Measurements from ENCODE around the gene AGGF1. TPM values are rescaled to one million over a fixed set of nuclear protein-coding genes. Genes with fewer than 3 reads are reported as not detected.

Gene AGGF1
- total RNA-seq, 1 donor: 25.7 TPM

DNA sequence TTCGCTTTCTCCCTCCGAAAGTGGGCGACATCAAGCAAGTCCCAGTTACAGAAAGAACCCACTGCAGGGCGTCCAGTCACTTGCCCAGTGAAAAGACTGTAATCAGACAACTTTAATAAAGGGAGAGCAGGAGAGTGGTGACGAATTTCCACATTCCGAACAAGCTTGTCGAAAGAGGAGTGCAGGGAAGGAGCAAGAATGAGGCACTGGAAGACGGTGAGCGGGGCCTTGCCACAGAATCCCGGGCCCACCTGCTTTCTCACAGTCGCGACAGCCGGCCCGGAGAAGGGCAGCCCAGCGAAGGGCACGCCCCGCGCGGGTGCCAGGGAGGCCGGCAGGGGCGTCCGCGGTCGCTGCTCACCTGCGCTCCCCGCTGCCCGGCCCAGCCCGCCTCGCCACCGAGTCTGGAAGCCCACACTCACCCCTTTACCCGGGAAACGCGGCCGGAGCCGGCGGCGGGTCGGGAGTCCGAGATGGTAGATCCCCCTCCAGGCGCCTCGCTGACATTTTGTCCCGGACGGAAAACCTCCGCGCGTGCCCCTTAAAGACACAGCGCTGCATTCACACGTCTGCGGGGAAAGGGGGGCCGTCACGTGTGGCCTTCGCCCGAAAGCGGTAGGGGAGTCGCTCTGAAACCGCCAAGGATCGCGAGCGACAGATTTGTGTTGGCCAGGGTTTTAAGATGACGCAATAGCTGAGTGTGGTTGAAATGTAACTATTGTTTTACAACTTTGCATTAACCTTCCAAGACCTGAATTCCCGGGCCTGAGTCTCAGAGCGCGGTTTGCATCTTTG is 56.7 kb downstream of the AGGF1 start, which contains the start of gene ZBED3:
TSS of gene ZBED3 (minus strand) at position 597 of the 795 bp plus-strand sequence. CDS start 9,407 bp downstream, outside the sequence.
- Histone ChIP-seq H3K4me3 (ENCODE audit: insufficient read depth, low read length) (peak within 1 kb of the TSS; percentile 87), H2AFZ (ENCODE audit: low read length) (peak within 1 kb of the TSS; percentile 97), H3K4me2 (ENCODE audit: insufficient read depth, low read length) (peak within 1 kb of the TSS; percentile 96), H3K27me3 (ENCODE audit: insufficient read depth, low read length) (no peaks in the 10 kb centered on the region), H3K27ac (ENCODE audit: low read depth, low read length) (peak within 1 kb of the TSS; percentile 69), H3K9me3 (ENCODE audit: low read depth, low read length) (no peaks in the 10 kb centered on the region), H3K4me1 (ENCODE audit: insufficient read depth, low read length) (peaks cover 11% of the 10 kb centered on the region), H3K79me2 (ENCODE audit: insufficient read depth, low read length) (no peaks in the 10 kb centered on the region), H4K20me1 (ENCODE audit: insufficient read depth, low read length) (no peaks in the 10 kb centered on the region), H3K36me3 (ENCODE audit: insufficient read depth, low read length) (no peaks in the 10 kb centered on the region)
- TF ChIP-seq, protein P1, sequence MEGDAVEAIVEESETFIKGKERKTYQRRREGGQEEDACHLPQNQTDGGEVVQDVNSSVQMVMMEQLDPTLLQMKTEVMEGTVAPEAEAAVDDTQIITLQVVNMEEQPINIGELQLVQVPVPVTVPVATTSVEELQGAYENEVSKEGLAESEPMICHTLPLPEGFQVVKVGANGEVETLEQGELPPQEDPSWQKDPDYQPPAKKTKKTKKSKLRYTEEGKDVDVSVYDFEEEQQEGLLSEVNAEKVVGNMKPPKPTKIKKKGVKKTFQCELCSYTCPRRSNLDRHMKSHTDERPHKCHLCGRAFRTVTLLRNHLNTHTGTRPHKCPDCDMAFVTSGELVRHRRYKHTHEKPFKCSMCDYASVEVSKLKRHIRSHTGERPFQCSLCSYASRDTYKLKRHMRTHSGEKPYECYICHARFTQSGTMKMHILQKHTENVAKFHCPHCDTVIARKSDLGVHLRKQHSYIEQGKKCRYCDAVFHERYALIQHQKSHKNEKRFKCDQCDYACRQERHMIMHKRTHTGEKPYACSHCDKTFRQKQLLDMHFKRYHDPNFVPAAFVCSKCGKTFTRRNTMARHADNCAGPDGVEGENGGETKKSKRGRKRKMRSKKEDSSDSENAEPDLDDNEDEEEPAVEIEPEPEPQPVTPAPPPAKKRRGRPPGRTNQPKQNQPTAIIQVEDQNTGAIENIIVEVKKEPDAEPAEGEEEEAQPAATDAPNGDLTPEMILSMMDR (IDR thresholded peaks at IDR 0.05; ENCODE audit: extremely low read depth, low read depth, low read length): no peak
- peak; percentile 90 for DNase-seq (ENCODE audit: insufficient read length, low spot score, missing footprints)

- Histone ChIP-seq H3K27ac (ENCODE audit: low read depth, low read length) (peak overlapping the region; percentile 69), H3K4me1 (ENCODE audit: insufficient read depth, low read length) (peaks cover 11% of the 10 kb centered on the region), H2AFZ (ENCODE audit: low read length) (peak overlapping the region; percentile 97), H3K36me3 (ENCODE audit: insufficient read depth, low read length) (no peaks in the 10 kb centered on the region), H3K4me2 (ENCODE audit: insufficient read depth, low read length) (peak overlapping the region; percentile 96), H3K4me3 (ENCODE audit: insufficient read depth, low read length) (peak overlapping the region; percentile 87), H3K9me3 (ENCODE audit: low read depth, low read length) (no peaks in the 10 kb centered on the region), H3K27me3 (ENCODE audit: insufficient read depth, low read length) (no peaks in the 10 kb centered on the region), H3K79me2 (ENCODE audit: insufficient read depth, low read length) (no peaks in the 10 kb centered on the region), H4K20me1 (ENCODE audit: insufficient read depth, low read length) (no peaks in the 10 kb centered on the region)
- TF ChIP-seq, protein P1 (IDR thresholded peaks at IDR 0.05; ENCODE audit: extremely low read depth, low read depth, low read length): no peak
- DNase-seq (ENCODE audit: insufficient read length, low spot score, missing footprints): peak; percentile 43
Measured at GRCh38 chr5:77087484-77088261, 57.5 kb downstream of the AGGF1 start.

GRCh38 chr5:77095189-77095588 is 65.0 kb downstream of the AGGF1 start:
- H4K20me1 ChIP-seq (ENCODE audit: insufficient read depth, low read length): no peaks in the 10 kb centered on the region
- H2AFZ ChIP-seq (ENCODE audit: low read length): no peak overlapping the region
- no peak overlapping the region for H3K27ac ChIP-seq (ENCODE audit: low read depth, low read length)
- no peaks in the 10 kb centered on the region for H3K4me1 ChIP-seq (ENCODE audit: insufficient read depth, low read length)
- no peaks in the 10 kb centered on the region for H3K36me3 ChIP-seq (ENCODE audit: insufficient read depth, low read length)
- H3K9me3 ChIP-seq (ENCODE audit: low read depth, low read length): no peaks in the 10 kb centered on the region
- H3K27me3 ChIP-seq (ENCODE audit: insufficient read depth, low read length): peaks cover 13% of the 10 kb centered on the region
- H3K4me3 ChIP-seq (ENCODE audit: insufficient read depth, low read length): no peak overlapping the region
- TF ChIP-seq, protein P1 (IDR thresholded peaks at IDR 0.05; ENCODE audit: extremely low read depth, low read depth, low read length): no peak
- no peak for DNase-seq (ENCODE audit: insufficient read length, low spot score, missing footprints)
- no peaks in the 10 kb centered on the region for H3K79me2 ChIP-seq (ENCODE audit: insufficient read depth, low read length)
- H3K4me2 ChIP-seq (ENCODE audit: insufficient read depth, low read length): no peak overlapping the region

DNA sequence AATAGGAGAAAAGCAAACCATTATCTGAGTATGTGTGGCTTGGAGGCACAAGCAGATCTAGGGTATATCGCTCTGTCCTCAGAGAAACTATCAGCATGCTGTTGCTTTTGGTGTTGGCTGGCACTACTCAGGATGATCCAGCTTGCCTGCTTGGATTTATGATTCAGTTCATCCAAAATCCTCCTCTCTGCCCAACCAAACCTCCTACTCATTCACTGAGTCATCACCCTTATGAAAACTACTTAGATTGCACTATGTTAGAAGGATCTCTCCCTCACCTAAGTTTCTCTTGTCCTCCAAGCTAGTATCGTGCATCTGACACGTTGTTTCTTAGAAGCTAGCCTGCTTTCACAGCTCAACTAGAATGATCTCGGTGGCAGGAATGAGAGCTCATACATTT is 71.1 kb downstream of the AGGF1 start:
- peaks cover 4% of the 10 kb centered on the region for H3K27me3 ChIP-seq (ENCODE audit: insufficient read depth, low read length)
- TF ChIP-seq, protein P1 (IDR thresholded peaks at IDR 0.05; ENCODE audit: extremely low read depth, low read depth, low read length): no peak
- DNase-seq (ENCODE audit: insufficient read length, low spot score, missing footprints): peak; percentile 72
- peaks cover 9% of the 10 kb centered on the region for H3K4me1 ChIP-seq (ENCODE audit: insufficient read depth, low read length)
- H3K27ac ChIP-seq (ENCODE audit: low read depth, low read length): no peak overlapping the region
- no peaks in the 10 kb centered on the region for H3K79me2 ChIP-seq (ENCODE audit: insufficient read depth, low read length)
- no peaks in the 10 kb centered on the region for H3K36me3 ChIP-seq (ENCODE audit: insufficient read depth, low read length)
- no peak overlapping the region for H3K4me3 ChIP-seq (ENCODE audit: insufficient read depth, low read length)
- H3K4me2 ChIP-seq (ENCODE audit: insufficient read depth, low read length): peak overlapping the region; percentile 57
- H4K20me1 ChIP-seq (ENCODE audit: insufficient read depth, low read length): no peaks in the 10 kb centered on the region
- no peak overlapping the region for H2AFZ ChIP-seq (ENCODE audit: low read length)
- H3K9me3 ChIP-seq (ENCODE audit: low read depth, low read length): no peaks in the 10 kb centered on the region
